HG03064 (cell line): ENCODE results near the gene KDELR1.
"Not testable (repeated sequence)": the region's sequence is repeated elsewhere in the genome, so short reads cannot be mapped to it uniquely, and the experiment has no call there.

Source experiments
- ATAC-seq: cut with Tn5 transposase; IDR thresholded peaks from one replicate; pipeline ENCODE4 v1.9.1; 2021; ENCODE audit warnings: low read depth; ENCODE audit not compliant: unreplicated experiment

KDELR1 gene

GRCh38 chr19:48398102-48398374 is 6.7 kb upstream of the KDELR1 start:
- no peak for ATAC-seq

GRCh38 chr19:48397263-48398101 is 6.1 kb upstream of the KDELR1 start:
- no peak for ATAC-seq

GRCh38 chr19:48396824-48397176 is 5.4 kb upstream of the KDELR1 start:
- ATAC-seq: no peak

- ATAC-seq: no peak
Measured at GRCh38 chr19:48396016-48396823, 4.9 kb upstream of the KDELR1 start.

GRCh38 chr19:48395499-48395898 is 4.1 kb upstream of the KDELR1 start:
- ATAC-seq: no peak

- ATAC-seq: no peak
Measured at GRCh38 chr19:48395170-48395455, 3.8 kb upstream of the KDELR1 start.

- no peak for ATAC-seq
Measured at GRCh38 chr19:48394331-48395169, 3.2 kb upstream of the KDELR1 start.

GRCh38 chr19:48393559-48394330 is 2.4 kb upstream of the KDELR1 start, which contains the start of gene GRIN2D:
GRIN2D (plus strand) TSS chr19:48393668; CDS start chr19:48398393, 4,725 bp downstream.
- no peak for ATAC-seq

GRCh38 chr19:48392860-48393558 is 1.7 kb upstream of the KDELR1 start:
- ATAC-seq: no peak

- not testable (repeated sequence) for ATAC-seq
Measured at GRCh38 chr19:48392006-48392344, 624 bp upstream of the KDELR1 start.

GRCh38 chr19:48390188-48391099 is 907 bp downstream of the KDELR1 start:
- ATAC-seq: no peak

- no peak for ATAC-seq
Measured at GRCh38 chr19:48386981-48387380, 4.4 kb downstream of the KDELR1 start.

- ATAC-seq: no peak
Measured at GRCh38 chr19:48385461-48386087, 5.8 kb downstream of the KDELR1 start.

- no peak for ATAC-seq
Measured at GRCh38 chr19:48382286-48382685, 9.1 kb downstream of the KDELR1 start.

GRCh38 chr19:48381178-48381950 is 10.0 kb downstream of the KDELR1 start:
- ATAC-seq: no peak

- ATAC-seq: no peak
Measured at GRCh38 chr19:48379058-48379457, 12.3 kb downstream of the KDELR1 start.

GRCh38 chr19:48378194-48378570 is 13.2 kb downstream of the KDELR1 start:
- ATAC-seq: no peak

- ATAC-seq: no peak
Measured at GRCh38 chr19:48373567-48373966, 17.8 kb downstream of the KDELR1 start.
